Fibroblast of pulmonary artery (primary cell): ENCODE data around the gene DNAJB6.
"Not testable (repeated sequence)": the region's sequence is repeated elsewhere in the genome, so short reads cannot be mapped to it uniquely, and the experiment has no call there.

Experiments used
- DNase-seq: peaks from one replicate; pipeline ENCODE4 v3.0.0-alpha.2; 2010; ENCODE audit warnings: low read depth
- H3K4me3 ChIP-seq: replicated peaks from 2 replicates; pipeline ENCODE4 v1.5.1; 2011; ENCODE audit warnings: low read depth, mild to moderate bottlenecking, control low read depth, low read length, moderate library complexity
- TF ChIP-seq, protein P1 (sequence below): IDR thresholded peaks from 2 replicates; pipeline ENCODE4 v1.5.1; 2011; ENCODE audit warnings: mild to moderate bottlenecking, control low read depth, low read length, inconsistent platforms; ENCODE audit errors: missing control alignments

The DNAJB6 gene

DNA sequence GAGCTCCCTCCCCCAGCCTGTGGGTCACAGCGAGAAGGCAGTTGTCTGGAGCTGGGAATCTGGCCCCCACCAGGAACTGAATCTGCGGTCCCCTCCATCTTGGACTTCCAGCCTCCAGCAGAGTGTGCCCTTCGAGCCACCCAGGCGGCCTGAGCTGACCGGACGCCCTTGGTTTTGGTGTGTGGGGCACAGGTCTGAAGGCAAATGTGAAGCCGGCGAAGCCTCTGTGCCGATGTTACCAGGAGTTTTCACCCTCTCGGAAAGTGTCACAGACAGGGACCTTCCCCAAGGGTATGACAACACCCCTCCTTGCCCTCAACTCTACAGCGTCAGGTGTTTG is 109.1 kb downstream of the DNAJB6 start:
- DNase-seq = no peak
- H3K4me3 ChIP-seq = no peak overlapping the region
- TF ChIP-seq, protein P1, sequence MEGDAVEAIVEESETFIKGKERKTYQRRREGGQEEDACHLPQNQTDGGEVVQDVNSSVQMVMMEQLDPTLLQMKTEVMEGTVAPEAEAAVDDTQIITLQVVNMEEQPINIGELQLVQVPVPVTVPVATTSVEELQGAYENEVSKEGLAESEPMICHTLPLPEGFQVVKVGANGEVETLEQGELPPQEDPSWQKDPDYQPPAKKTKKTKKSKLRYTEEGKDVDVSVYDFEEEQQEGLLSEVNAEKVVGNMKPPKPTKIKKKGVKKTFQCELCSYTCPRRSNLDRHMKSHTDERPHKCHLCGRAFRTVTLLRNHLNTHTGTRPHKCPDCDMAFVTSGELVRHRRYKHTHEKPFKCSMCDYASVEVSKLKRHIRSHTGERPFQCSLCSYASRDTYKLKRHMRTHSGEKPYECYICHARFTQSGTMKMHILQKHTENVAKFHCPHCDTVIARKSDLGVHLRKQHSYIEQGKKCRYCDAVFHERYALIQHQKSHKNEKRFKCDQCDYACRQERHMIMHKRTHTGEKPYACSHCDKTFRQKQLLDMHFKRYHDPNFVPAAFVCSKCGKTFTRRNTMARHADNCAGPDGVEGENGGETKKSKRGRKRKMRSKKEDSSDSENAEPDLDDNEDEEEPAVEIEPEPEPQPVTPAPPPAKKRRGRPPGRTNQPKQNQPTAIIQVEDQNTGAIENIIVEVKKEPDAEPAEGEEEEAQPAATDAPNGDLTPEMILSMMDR = no peak

DNA sequence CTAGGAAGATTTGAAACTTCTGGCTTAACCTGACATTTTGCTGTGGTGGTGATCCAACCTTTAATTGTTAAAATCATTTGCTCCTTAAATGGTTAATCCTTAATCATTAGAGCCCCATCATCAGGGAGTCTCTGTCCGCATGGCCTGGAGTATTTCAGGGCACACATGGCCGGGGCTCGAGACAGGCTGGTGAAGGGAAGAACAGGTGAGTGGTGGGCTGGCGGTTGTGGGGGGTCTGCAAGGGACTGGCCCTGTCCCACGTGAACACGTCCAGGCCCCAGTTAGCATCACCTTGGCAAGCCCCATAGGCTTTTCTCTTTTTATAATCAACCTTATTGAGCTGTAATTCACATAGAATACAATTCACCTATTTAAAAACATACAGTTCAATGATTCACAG is 109.5 kb downstream of the DNAJB6 start:
- H3K4me3 ChIP-seq = no peak overlapping the region
- DNase-seq = no peak
- TF ChIP-seq, protein P1 = no peak

DNA sequence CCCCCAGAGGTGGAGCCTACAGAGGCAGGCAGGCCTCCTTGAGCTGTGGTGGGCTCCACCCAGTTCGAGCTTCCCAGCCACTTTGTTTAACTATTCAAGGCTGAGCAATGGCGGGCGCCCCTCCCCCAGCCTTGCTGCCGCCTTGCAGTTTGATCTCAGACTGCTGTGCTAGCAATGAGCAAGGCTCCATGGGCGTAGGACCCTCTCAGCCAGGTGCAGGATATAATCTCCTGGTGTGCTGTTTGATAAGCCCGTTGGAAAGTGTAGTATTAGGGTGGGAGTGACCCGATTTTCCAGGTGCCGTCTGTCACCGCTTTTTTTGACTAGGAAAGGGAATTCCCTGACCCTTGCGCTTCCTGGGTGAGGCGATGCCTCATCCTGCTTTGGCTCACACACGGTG is 117.2 kb downstream of the DNAJB6 start:
- not testable (repeated sequence) for DNase-seq, H3K4me3 ChIP-seq

DNA sequence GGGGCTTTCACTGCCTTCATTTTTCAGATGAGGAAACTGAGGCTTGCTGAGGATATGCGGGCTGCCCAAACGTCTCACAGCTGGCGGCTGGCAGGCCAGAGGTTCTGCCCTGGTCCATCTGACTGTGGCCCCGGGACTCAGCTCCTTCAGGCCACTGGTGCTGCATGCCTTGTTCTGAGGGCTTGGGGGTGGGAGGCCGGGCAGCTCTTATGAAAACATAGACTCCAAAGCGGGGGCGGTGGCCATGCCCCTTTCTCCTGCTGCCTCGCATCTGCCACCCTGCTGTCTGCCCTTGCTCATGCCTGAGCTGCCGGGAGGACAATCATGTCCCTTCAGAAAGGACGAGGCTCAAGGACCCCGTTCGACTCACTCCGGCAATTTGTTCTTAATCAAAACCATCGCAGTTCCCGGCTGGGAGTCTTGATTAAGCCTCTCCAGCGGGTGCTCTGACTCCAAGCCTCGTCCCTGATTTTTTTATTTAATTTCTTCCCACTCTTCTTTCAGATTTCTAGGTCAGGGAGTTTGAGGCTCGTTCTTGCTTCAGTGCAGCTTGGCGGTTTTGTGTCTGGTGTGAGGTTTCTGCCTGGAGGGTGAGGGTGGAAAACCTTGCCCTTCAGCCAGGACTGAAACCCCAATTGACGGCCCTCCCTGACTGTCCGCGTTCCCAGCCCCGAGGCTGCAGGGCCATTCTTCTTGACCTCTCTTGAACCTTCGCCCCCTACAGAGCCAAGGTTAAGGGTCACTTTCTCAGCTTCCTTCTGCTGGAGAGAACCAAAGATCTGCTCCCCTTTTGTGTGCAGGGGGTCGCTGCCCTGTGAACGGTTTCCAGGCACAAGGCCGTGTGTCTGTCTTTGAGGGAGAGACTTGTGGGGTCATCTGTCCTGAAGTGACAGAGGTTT is 120.8 kb downstream of the DNAJB6 start:
- DNase-seq = no peak
- no peak overlapping the region for H3K4me3 ChIP-seq
- TF ChIP-seq, protein P1 = no peak

DNA sequence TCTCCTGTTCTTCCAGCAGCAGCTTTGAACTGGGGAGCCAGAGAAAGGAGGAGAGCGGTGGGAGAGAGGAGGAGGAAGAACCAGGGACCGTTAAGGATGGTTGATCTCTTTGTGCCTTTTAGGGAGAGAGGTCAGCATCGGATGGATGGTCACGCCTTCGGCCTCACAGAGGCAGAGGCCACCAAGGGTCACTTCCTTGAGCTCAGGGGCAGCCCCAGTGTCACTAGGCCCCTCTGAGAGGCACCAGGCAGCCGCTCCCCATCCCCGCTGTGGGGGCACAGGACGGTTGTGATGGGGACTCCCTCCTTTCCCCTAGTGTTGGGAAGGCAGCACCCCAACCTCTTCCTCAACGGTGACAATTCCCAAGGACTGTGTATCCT is 121.4 kb downstream of the DNAJB6 start:
- DNase-seq = no peak
- no peak overlapping the region for H3K4me3 ChIP-seq
- TF ChIP-seq, protein P1 = no peak

DNA sequence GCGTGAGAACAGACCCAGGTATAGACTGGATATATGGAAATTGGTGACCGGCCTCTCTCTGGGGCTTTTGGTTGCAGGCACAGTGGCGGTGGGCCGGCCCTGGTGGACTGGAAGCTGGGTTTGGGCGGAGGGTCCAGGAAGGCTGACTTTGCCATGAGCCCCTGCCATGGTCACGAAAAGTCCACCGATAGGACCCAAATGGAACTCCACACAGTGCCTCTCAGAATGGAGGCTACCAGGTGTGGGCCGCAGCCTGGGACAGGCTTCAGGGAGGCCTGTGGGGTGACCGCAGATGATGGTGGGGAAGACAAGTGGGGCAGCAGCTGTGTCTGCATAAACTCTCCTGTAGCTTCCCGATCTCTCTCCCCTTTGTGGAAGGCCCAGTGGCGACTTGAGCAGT is 123.2 kb downstream of the DNAJB6 start:
- H3K4me3 ChIP-seq = no peak overlapping the region
- DNase-seq = no peak
- TF ChIP-seq, protein P1 = no peak

DNA sequence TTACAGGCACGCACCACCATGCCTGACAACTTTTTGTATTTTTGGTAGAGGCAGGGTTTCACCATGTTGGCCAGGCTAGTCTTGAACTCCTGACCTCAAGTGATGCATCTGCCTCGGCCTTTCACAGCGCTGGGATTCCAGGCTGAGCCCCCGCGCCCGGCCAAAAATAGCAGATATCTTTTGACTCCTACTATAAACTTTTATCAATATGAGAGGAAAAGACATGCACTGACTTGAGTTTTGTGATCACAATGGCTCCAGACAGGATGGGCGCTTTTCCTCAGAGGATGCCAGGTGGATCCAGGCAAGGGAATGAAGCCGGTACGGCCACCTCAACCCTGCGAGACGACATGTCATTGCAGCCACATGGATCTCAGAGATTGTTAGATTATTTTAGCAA is 123.9 kb downstream of the DNAJB6 start:
- TF ChIP-seq, protein P1 = no peak
- H3K4me3 ChIP-seq = no peak overlapping the region
- no peak for DNase-seq
